B cell (primary cell): Measurements from ENCODE around the gene ZBED1. TPM values are rescaled to one million over a fixed set of nuclear protein-coding genes. Genes with fewer than 3 reads are reported as not detected.
A peak's percentile ranks its signal among the peaks of the same experiment; 100 is the strongest.
"Not testable (repeated sequence)": the region's sequence is repeated elsewhere in the genome, so short reads cannot be mapped to it uniquely, and the experiment has no call there.

ENCODE experiments used
- ATAC-seq: fragments of 200-7000 bp; cut with Tn5 transposase; one replicate; pipeline ENCODE4 v1.10.0; 2021; ENCODE audit warnings: low read depth, mild to moderate bottlenecking, moderate number of reproducible peaks, moderate library complexity
- CTCF ChIA-PET: fragments of 350-600 bp; sonication (Branson Sonifier 250); formaldehyde crosslinking; loops from one replicate; lab custom pipeline; 2021; ENCODE audit warnings: antibody characterized with exemption, inconsistent platforms; lab: Charles Lee
- POLR2A ChIA-PET: fragments of 350-600 bp; sonication (Branson Sonifier 250); formaldehyde crosslinking; loops from one replicate; lab custom pipeline; 2021; ENCODE audit warnings: antibody characterized with exemption; lab: Charles Lee
- DNase-seq: peaks from one replicate; pipeline ENCODE4 v3.0.0; 2013
- H2AFZ ChIP-seq: 2 replicates; pipeline ENCODE4 v1.6.1; 2012; ENCODE audit warnings: mild to moderate bottlenecking, low read depth, low read length; ENCODE audit not compliant: insufficient read depth, poor library complexity, severe bottlenecking
- H3K27ac ChIP-seq, 2 donors: 1 replicate in 1 of 2; 2 replicates in 1 of 2; pipeline ENCODE4 v1.5.1; 2012 to 2013; ENCODE audit warnings: low read length in 2 of 2, mild to moderate bottlenecking in 2 of 2, moderate library complexity in 1 of 2
- H3K27me3 ChIP-seq, 4 experiments: fragments of 200-600 bp in 1 of 4; sonication (generic) in 1 of 4; replicated peaks in 1 of 4; 1 replicate in 2 of 4; 2 replicates in 2 of 4; pipeline versions ENCODE4 v1.6.1 to v1.7.0; 2013 to 2016; ENCODE audit warnings: low read length in 3 of 4, mild to moderate bottlenecking in 2 of 4, mixed read lengths in 1 of 4, moderate library complexity in 1 of 4; ENCODE audit not compliant: insufficient read depth in 4 of 4, control insufficient read depth in 3 of 4; ENCODE audit errors: control extremely low read depth in 1 of 4
- H3K36me3 ChIP-seq, 2 experiments: replicated peaks in 1 of 2; 1 replicate in 1 of 2; 2 replicates in 1 of 2; pipeline versions ENCODE4 v1.6.1 to v1.7.1; 2013; ENCODE audit warnings: low read length in 1 of 2; ENCODE audit not compliant: insufficient read depth in 2 of 2, control insufficient read depth in 1 of 2; ENCODE audit errors: control extremely low read depth in 1 of 2, extremely low read depth in 1 of 2
- H3K4me1 ChIP-seq, 2 donors: fragments of 200-600 bp in 1 of 2; sonication (generic) in 1 of 2; 1 replicate in 1 of 2; 2 replicates in 1 of 2; pipeline versions ENCODE4 v1.5.1 to v1.6.1; 2013 to 2017; ENCODE audit warnings: low read length in 2 of 2; ENCODE audit not compliant: control insufficient read depth in 2 of 2, insufficient read depth in 2 of 2
- H3K4me2 ChIP-seq: replicated peaks from 2 replicates; pipeline ENCODE3; 2012; ENCODE audit warnings: mild to moderate bottlenecking, low read depth, low read length; ENCODE audit not compliant: poor library complexity, severe bottlenecking
- H3K4me3 ChIP-seq, 5 experiments: fragments of 200-600 bp in 1 of 5; sonication (generic) in 1 of 5; 1 replicate in 3 of 5; 2 replicates in 2 of 5; pipeline versions ENCODE4 v1.5.1 to v1.7.0; 2011 to 2016; ENCODE audit warnings: low read length in 4 of 5, mild to moderate bottlenecking in 4 of 5, low read depth in 2 of 5, control low read depth in 1 of 5, moderate library complexity in 1 of 5; ENCODE audit not compliant: insufficient read depth in 1 of 5; ENCODE audit errors: control extremely low read depth in 1 of 5, extremely low read depth in 1 of 5
- H3K79me2 ChIP-seq: fragments of 200-600 bp; sonication (generic); one replicate; pipeline ENCODE4 v1.6.0; 2016; ENCODE audit warnings: low read length; ENCODE audit not compliant: control insufficient read depth, insufficient read depth
- H3K9ac ChIP-seq: fragments of 200-600 bp; sonication (generic); 2 replicates; pipeline ENCODE4 v1.6.1; 2017; ENCODE audit warnings: mild to moderate bottlenecking, low read length, moderate library complexity
- H3K9me3 ChIP-seq, 3 donors: one replicate each; pipeline versions ENCODE4 v1.6.1 to v1.7.1; 2013; ENCODE audit warnings: low read length in 2 of 3; ENCODE audit not compliant: control insufficient read depth in 2 of 3, insufficient read depth in 1 of 3; ENCODE audit errors: control extremely low read depth in 1 of 3
- H4K20me1 ChIP-seq: 2 replicates; pipeline ENCODE4 v1.6.0; 2012; ENCODE audit warnings: mild to moderate bottlenecking, low read length; ENCODE audit not compliant: insufficient read depth, control insufficient read depth, poor library complexity, severe bottlenecking
- H3K27ac Mint-ChIP-seq: one replicate; pipeline ENCODE4 v1.8.0; 2021; ENCODE audit warnings: mixed read lengths
- H3K27me3 Mint-ChIP-seq: one replicate; pipeline ENCODE4 v1.8.0; 2021; ENCODE audit warnings: mixed read lengths
- H3K4me1 Mint-ChIP-seq: one replicate; pipeline ENCODE4 v1.8.0; 2021; ENCODE audit warnings: mixed read lengths
- H3K4me3 Mint-ChIP-seq: one replicate; pipeline ENCODE4 v1.8.0; 2021; ENCODE audit warnings: mixed read lengths
- H3K9me3 Mint-ChIP-seq: one replicate; pipeline ENCODE4 v1.8.0; 2022; ENCODE audit warnings: mixed read lengths; ENCODE audit not compliant: insufficient read depth
- EZH2 ChIP-seq: IDR thresholded peaks from 2 replicates; pipeline ENCODE4 v1.6.1; 2012; ENCODE audit warnings: borderline replicate concordance, low read depth, mild to moderate bottlenecking, moderate library complexity, low read length; ENCODE audit not compliant: insufficient read depth, poor library complexity, severe bottlenecking
- WGBS: methylation state at CpG from one replicate; pipeline ENCODE4 v1.1.5; 2013; ENCODE audit warnings: missing lambda C conversion rate; ENCODE audit not compliant: insufficient coverage; 5-methylcytosine and 5-hydroxymethylcytosine counted together
- intact Hi-C: fragments of 100-400 bp; cut with micrococcal nuclease; formaldehyde crosslinking; loops from one replicate; pipeline ENCODE4 v1.10.0; 2022
- polyA plus RNA-seq: library from polyadenylated mRNA; depleted of rRNA; stranded (reverse); fragments of >200 nt; gene quantifications from 2 replicates; pipeline ENCODE4 v1.2.3, GENCODE V29; 2012
- total RNA-seq, 2 donors: library from RNA; stranded (reverse); fragments of 120-200 nt in 1 of 2; gene quantifications; 1 replicate in 1 of 2; 2 replicates in 1 of 2; pipeline versions ENCODE4 v1.2.3 to v1.2.4, GENCODE V29; 2013 to 2022
- TF ChIP-seq, protein P1 (sequence below): fragments of 200-600 bp; IDR thresholded peaks from one replicate; pipeline ENCODE4 v1.8.0; 2022; ENCODE audit warnings: antibody characterized with exemption, mild to moderate bottlenecking

ZBED1 gene
- total and polyA plus RNA-seq, 2 donors (not counting 1 experiment from before 2014, with no cell fraction given) = 20.3 to 44.7 TPM

- Histone ChIP-seq H3K9me3 (peaks cover 0 to 8% (median 3%) of the 10 kb centered on the region in 3 donors), H3K79me2 (no peaks in the 10 kb centered on the region), H3K4me2 (peak overlapping the region; percentile 42), H4K20me1 (no peaks in the 10 kb centered on the region), H3K36me3 (no peaks in the 10 kb centered on the region), H3K4me1 (peaks cover 32 to 37% of the 10 kb centered on the region in 2 donors), H3K27ac (peak overlapping the region; percentile 62 to 63), H3K9ac (peak overlapping the region; percentile 12), H2AFZ (no peak overlapping the region), H3K27me3 (no peaks in the 10 kb centered on the region), H3K4me3 (peak overlapping the region in 2 of 5 experiments; percentile 26 to 37)
- CTCF ChIA-PET = no interaction called here
- DNase-seq (peak; percentile 91), ATAC-seq (peak; percentile 75)
- TF ChIP-seq EZH2 = no peak
- TF ChIP-seq, protein P1, sequence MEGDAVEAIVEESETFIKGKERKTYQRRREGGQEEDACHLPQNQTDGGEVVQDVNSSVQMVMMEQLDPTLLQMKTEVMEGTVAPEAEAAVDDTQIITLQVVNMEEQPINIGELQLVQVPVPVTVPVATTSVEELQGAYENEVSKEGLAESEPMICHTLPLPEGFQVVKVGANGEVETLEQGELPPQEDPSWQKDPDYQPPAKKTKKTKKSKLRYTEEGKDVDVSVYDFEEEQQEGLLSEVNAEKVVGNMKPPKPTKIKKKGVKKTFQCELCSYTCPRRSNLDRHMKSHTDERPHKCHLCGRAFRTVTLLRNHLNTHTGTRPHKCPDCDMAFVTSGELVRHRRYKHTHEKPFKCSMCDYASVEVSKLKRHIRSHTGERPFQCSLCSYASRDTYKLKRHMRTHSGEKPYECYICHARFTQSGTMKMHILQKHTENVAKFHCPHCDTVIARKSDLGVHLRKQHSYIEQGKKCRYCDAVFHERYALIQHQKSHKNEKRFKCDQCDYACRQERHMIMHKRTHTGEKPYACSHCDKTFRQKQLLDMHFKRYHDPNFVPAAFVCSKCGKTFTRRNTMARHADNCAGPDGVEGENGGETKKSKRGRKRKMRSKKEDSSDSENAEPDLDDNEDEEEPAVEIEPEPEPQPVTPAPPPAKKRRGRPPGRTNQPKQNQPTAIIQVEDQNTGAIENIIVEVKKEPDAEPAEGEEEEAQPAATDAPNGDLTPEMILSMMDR = no peak
- intact Hi-C loops = loop anchor here (10.0 kb wide), 1 partner anchor 1127 kb away; the partner anchor contains the start of gene SLC25A6
- Mint-ChIP-seq H3K4me1 (peaks cover 23% of the 10 kb centered on the region), H3K27ac (no peak overlapping the region), H3K27me3 (peaks cover under 1% of the 10 kb centered on the region), H3K4me3 (no peak overlapping the region), H3K9me3 (peaks cover 2% of the 10 kb centered on the region)
- 0% methylated on average over 7 of the region's 15 CpGs for WGBS
- POLR2A ChIA-PET = no interaction called here
Measured at GRCh38 chrX:2521092-2521926, 20.5 kb upstream of the ZBED1 start.

DNA sequence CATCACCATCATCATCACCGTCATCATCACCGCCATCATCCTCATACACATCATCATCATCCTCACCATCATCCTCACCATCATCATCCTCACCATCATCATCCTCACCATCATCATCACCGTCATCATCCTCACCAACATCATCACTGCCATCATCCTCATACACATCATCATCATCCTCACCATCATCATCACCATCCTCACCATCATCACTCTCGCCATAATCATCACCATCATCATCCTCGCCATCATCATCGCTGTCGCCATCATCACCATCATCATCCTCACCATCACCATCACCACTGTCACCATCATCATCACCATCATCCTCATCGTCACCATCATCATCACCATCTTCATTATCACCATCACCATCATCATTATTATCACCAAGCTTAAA lies 19.8 kb upstream of the ZBED1 start:
- peak overlapping the region; percentile 42 for H3K4me2 ChIP-seq
- no peaks in the 10 kb centered on the region for H4K20me1 ChIP-seq
- no peak overlapping the region for H2AFZ ChIP-seq
- ATAC-seq (no peak), DNase-seq (no peak)
- no peaks in the 10 kb centered on the region for H3K79me2 ChIP-seq
- H3K36me3 ChIP-seq = no peaks in the 10 kb centered on the region
- H3K4me3 ChIP-seq = no peak overlapping the region
- CTCF ChIA-PET = no interaction called here
- H3K27me3 ChIP-seq = no peaks in the 10 kb centered on the region
- Mint-ChIP-seq H3K9me3 (no peaks in the 10 kb centered on the region), H3K4me1 (peaks cover 25% of the 10 kb centered on the region), H3K27ac (no peak overlapping the region), H3K27me3 (no peaks in the 10 kb centered on the region), H3K4me3 (no peak overlapping the region)
- no peak for TF ChIP-seq EZH2
- TF ChIP-seq, protein P1 = no peak
- intact Hi-C loops = loop anchor here (10.0 kb wide), 1 partner anchor 1126 kb away; the partner anchor contains the start of gene SLC25A6
- H3K4me1 ChIP-seq = peaks cover 37 to 42% of the 10 kb centered on the region in 2 donors
- H3K27ac ChIP-seq = peak overlapping the region; percentile 62 to 63
- WGBS = 99% methylated on average over 8 of the region's 8 CpGs
- POLR2A ChIA-PET = no interaction called here
- no peak overlapping the region for H3K9ac ChIP-seq
- H3K9me3 ChIP-seq = no peaks in the 10 kb centered on the region

GRCh38 chrX:2519638-2520037 lies 18.9 kb upstream of the ZBED1 start:
- H3K4me1 ChIP-seq = peaks cover 42 to 51% of the 10 kb centered on the region in 2 donors
- POLR2A ChIA-PET, DNase-seq: not testable (repeated sequence)

More at GRCh38 chrX:2519638-2520037, 18.9 kb upstream of the ZBED1 start:
- H3K27me3 Mint-ChIP-seq, ATAC-seq, H3K9ac ChIP-seq, CTCF ChIA-PET, H3K27ac ChIP-seq, H3K4me3 Mint-ChIP-seq, H3K9me3 ChIP-seq, H3K27me3 ChIP-seq, H3K36me3 ChIP-seq, H2AFZ ChIP-seq, H3K4me3 ChIP-seq, H3K79me2 ChIP-seq, H3K4me2 ChIP-seq, H4K20me1 ChIP-seq, H3K27ac Mint-ChIP-seq, H3K9me3 Mint-ChIP-seq: not testable (repeated sequence)
- WGBS = 90% methylated on average over 3 of the region's 3 CpGs
- H3K4me1 Mint-ChIP-seq = peaks cover 29% of the 10 kb centered on the region
- intact Hi-C loops = loop anchor here (5.0 to 10.0 kb wide), 3 partner anchors 73 to 1125 kb away; partner anchors contain the start of gene SLC25A6
